HG03520 (cell line): ENCODE results near the gene FBXL19.
A peak's percentile ranks its signal among the peaks of the same experiment; 100 is the strongest.

ENCODE experiments used
- ATAC-seq: cut with Tn5 transposase; IDR thresholded peaks from one replicate; pipeline ENCODE4 v1.9.1; 2021; ENCODE audit warnings: mild to moderate bottlenecking, moderate library complexity; ENCODE audit not compliant: unreplicated experiment

FBXL19 gene

GRCh38 chr16:30942426-30942806 lies 19.0 kb downstream of the FBXL19 start:
- ATAC-seq = no peak

- ATAC-seq = no peak
Measured at GRCh38 chr16:30944352-30944751, 21.0 kb downstream of the FBXL19 start.

- no peak for ATAC-seq
Measured at GRCh38 chr16:30946671-30947540, 23.5 kb downstream of the FBXL19 start.

- ATAC-seq = no peak
Measured at GRCh38 chr16:30947541-30947858, 24.1 kb downstream of the FBXL19 start.

GRCh38 chr16:30947859-30948666 lies 24.7 kb downstream of the FBXL19 start:
- no peak for ATAC-seq

GRCh38 chr16:30948667-30949649 lies 25.6 kb downstream of the FBXL19 start, which contains the start of gene ORAI3:
ORAI3 (plus strand) TSS chr16:30949068; CDS start chr16:30949290, 222 bp downstream.
- peak; percentile 65 for ATAC-seq

GRCh38 chr16:30949650-30950515 lies 26.5 kb downstream of the FBXL19 start:
- peak; percentile 41 for ATAC-seq

GRCh38 chr16:30950516-30951065 lies 27.2 kb downstream of the FBXL19 start:
- ATAC-seq = no peak

GRCh38 chr16:30951193-30951592 lies 27.8 kb downstream of the FBXL19 start:
- ATAC-seq = no peak

GRCh38 chr16:30951750-30952149 lies 28.4 kb downstream of the FBXL19 start:
- no peak for ATAC-seq

- no peak for ATAC-seq
Measured at GRCh38 chr16:30953111-30953510, 29.7 kb downstream of the FBXL19 start.

- no peak for ATAC-seq
Measured at GRCh38 chr16:30953511-30954124, 30.2 kb downstream of the FBXL19 start.

- ATAC-seq = no peak
Measured at GRCh38 chr16:30954993-30955392, 31.6 kb downstream of the FBXL19 start.

GRCh38 chr16:30956601-30957455 lies 33.5 kb downstream of the FBXL19 start:
- no peak for ATAC-seq

GRCh38 chr16:30957456-30958174 lies 34.2 kb downstream of the FBXL19 start, which contains the start of gene SETD1A:
SETD1A (plus strand) TSS chr16:30957754; CDS start chr16:30958732, 978 bp downstream.
- ATAC-seq = peak; percentile 49

- peak; percentile 18 for ATAC-seq
Measured at GRCh38 chr16:30958175-30959079, 35.1 kb downstream of the FBXL19 start.
